HG02571 (cell line): ENCODE measurements around the gene SPATA21.

ENCODE experiments used
- ATAC-seq: cut with Tn5 transposase; IDR thresholded peaks from one replicate; pipeline ENCODE4 v1.9.1; 2021; ENCODE audit warnings: mild to moderate bottlenecking, moderate library complexity; ENCODE audit not compliant: unreplicated experiment

SPATA21 gene

DNA sequence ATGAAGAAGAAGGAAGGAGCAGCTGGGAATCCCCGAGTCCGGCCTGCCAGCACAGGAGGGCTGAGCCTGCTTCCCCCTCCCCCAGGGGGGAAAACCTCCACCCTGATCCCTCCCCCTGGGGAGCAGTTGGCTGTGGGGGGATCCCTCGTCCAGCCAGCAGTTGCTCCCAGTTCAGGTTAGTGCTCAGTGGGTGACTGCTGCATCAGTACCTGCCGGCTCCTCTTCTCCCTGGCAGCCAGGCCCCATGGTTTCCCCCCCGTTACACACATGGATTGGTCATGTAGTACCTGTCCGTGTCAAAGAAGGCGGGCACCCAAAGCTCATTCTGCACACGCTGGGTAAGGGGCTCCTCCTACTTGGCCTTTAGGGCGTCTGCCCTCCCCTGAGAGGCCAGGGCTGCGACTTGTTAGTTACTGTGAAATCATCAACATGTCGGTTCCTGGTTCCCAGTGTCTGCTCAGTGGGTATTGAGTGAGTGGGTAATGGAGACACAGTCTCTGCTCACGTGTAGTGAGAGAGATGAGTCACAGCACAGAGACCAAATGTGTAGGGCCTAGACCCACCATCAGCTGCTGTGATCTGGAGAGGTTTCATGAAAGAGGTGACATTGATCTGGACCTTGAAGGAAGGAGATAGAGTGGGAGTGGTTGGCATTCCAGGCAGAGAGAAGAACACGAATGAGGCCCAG, 14.8 kb upstream of the SPATA21 start:
- no peak for ATAC-seq

GRCh38 chr1:16450863-16451481, 13.7 kb upstream of the SPATA21 start:
- no peak for ATAC-seq

DNA sequence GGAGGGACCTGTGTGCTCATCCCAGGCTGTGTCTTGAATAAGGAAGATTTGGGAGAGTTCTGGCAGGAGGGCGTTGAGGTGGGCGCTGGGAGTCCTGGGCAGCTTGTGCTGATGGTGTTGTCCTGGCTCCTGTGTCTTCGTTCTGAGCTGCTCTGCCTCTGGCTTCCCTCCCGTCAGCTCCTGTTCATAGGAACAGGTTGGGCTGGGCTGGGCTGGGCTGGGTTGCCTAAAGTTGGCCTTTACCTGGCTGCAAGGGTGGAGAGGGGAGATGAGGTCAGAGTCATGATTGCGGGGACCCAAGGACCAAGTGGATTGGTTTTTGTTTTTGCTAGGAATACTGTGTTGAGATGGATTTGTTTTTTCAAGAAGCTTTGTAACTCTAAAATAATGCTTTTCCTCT, 12.4 kb upstream of the SPATA21 start:
- no peak for ATAC-seq

DNA sequence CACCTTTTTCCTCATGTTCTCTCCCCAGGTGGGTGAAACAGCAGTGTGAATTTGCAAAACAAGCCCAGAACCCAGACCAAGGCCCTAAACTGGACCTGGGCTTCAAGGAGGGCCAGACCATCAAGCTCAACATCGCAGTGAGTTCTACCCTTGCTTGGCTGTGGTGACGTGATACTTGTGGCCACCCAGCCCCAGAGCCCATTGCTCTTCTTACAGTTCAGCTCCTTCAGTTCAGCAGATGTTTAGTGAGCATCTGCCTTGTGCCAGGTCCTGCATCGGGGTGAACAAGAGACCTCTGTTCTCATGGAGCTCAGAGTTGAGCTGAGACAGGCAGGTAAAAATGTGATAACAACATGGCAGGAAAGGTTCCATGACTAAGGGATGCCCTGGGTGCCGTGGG, 11.8 kb upstream of the SPATA21 start:
- no peak for ATAC-seq

- ATAC-seq, result no peak
These were observed 10.4 kb upstream of the SPATA21 start for GRCh38 chr1:16447641-16448040.

GRCh38 chr1:16446116-16446515, 8.9 kb upstream of the SPATA21 start:
- no peak for ATAC-seq

GRCh38 chr1:16445052-16445451, 7.8 kb upstream of the SPATA21 start:
- ATAC-seq, result no peak

GRCh38 chr1:16443975-16444770, 6.9 kb upstream of the SPATA21 start:
- no peak for ATAC-seq

DNA sequence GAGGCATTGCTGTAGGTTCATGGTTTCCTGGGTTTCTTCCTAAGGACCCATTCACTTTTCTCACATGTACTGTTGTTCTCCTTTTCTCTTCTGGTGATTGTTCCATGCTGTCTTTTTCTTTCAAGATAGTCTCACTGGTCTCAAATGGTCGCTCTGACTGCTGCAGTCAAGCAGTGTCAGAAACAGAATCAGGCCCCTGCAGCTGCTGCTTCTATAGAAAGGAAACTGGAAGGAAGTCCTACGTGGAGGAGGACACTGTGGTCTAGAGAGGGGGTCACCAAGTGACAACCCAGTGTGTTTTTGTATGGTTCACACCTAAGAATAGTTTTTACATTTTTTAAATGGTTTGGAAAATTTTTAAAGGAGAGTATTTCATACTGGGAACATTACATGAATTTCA, 5.7 kb upstream of the SPATA21 start:
- ATAC-seq, result no peak

DNA sequence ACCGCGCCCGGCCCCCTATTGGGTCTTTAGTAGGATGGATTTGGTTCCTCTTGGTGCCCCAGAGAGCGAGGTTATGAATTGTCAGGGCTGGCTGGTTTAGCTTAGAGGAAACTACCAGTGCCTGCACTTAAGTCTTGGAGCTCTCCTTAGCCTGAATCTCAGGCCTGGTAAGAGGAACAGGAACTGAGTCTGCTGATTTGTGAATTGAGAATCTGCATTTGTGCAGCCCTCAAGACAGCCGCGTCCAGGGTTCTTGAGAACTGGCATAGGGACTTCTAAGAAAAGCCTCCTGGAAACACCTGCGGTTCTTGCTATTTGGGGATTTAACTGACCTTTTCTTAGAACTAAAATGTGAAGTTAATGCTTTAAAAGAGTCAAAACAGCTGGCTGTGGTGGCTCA, 5.0 kb upstream of the SPATA21 start:
- ATAC-seq, result no peak

- peak; percentile 13 for ATAC-seq
These were observed 4.0 kb upstream of the SPATA21 start for GRCh38 chr1:16441282-16441665.

GRCh38 chr1:16440470-16441281, 3.5 kb upstream of the SPATA21 start, which contains the start of gene NECAP2:
Gene NECAP2 (plus strand): TSS chr1:16440724. CDS start chr1:16440762, 38 bp downstream.
- ATAC-seq, result peak; percentile 80

- ATAC-seq, result no peak
These were observed 2.9 kb upstream of the SPATA21 start for GRCh38 chr1:16440131-16440469.

- no peak for ATAC-seq
These were observed 1.7 kb upstream of the SPATA21 start for GRCh38 chr1:16438924-16439323.

- no peak for ATAC-seq
These were observed 1.3 kb upstream of the SPATA21 start for GRCh38 chr1:16438516-16438915.

- ATAC-seq, result no peak
These were observed 2.7 kb downstream of the SPATA21 start for GRCh38 chr1:16434501-16434900.

DNA sequence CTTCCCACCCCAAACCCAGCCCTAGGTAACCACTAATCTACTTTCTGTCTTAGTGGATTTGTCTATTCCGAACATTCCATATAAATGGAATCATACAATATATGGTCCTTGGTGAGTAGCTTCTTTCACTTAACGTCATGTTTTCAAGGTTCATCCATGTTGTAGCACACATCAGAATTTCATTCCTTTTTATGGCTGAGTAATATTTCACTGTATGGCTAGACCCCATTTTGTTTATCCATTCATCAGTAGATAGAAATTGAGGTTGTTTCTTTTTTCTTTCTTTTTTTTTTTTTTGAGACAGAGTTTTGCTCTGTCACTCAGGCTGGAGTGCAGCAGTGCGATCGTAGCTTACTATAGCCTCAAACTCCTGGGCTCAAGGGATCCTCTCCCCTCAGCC, 3.2 kb downstream of the SPATA21 start:
- ATAC-seq, result no peak

DNA sequence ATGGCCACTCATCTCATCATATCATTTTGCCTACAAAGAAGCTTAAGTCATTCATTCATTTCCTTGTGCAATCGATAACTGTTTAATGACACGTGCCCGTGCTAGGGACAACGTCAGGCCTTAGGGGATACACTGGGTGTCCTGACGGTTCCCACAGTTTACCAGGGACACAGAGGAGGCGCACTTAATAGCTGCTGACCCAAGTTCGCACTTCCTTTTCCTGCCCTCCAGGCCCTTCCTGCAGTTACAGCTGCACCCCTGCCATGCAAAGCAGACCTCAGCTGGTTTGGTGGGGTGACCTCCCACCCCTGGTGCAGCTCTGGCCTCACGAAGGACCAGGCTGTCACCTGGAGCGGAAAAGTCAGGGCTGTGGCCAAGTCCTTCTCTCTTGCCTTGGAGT, 4.2 kb downstream of the SPATA21 start:
- no peak for ATAC-seq

- ATAC-seq, result no peak
These were observed 6.6 kb downstream of the SPATA21 start for GRCh38 chr1:16430606-16431005.

- ATAC-seq, result no peak
These were observed 11.8 kb downstream of the SPATA21 start for GRCh38 chr1:16425125-16426025.
